NCI-H1417 treated with DMSO at 0.1 percent for 48 hours (cell line): ENCODE results near the gene ZNF469.

Experiments used
- DNase-seq: peaks from one replicate; lab custom pipeline; 2025; lab: John Stamatoyannopoulos, UW

Gene ZNF469

GRCh38 chr16:88392616-88393015, 9.9 kb downstream of the ZNF469 start:
- no peak for DNase-seq

DNA sequence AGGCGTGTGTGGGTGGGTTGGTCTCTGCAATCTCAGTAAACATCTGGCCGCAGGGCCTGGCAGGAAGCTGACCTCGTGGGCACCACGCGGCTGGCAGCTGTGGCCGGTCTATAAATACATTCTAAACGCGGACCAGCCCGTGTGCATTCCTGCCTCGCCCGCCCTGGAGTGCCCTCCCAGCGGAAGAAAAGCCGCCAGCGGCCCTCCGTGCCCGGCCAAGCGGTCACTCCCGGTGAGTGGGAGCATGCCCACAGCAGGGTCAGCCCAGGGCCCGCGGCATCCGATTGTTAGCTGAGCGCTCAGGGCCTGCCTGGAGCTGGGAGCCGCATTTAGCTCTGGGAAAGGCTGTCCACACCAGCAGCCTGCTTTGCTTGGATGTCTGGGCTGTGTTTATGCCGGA, 10.3 kb downstream of the ZNF469 start:
- no peak for DNase-seq

- no peak for DNase-seq
Measured at GRCh38 chr16:88393571-88393970, 10.8 kb downstream of the ZNF469 start.

GRCh38 chr16:88394426-88394825, 11.7 kb downstream of the ZNF469 start:
- no peak for DNase-seq

- DNase-seq = no peak
Measured at GRCh38 chr16:88395669-88396584, 13.2 kb downstream of the ZNF469 start.

DNA sequence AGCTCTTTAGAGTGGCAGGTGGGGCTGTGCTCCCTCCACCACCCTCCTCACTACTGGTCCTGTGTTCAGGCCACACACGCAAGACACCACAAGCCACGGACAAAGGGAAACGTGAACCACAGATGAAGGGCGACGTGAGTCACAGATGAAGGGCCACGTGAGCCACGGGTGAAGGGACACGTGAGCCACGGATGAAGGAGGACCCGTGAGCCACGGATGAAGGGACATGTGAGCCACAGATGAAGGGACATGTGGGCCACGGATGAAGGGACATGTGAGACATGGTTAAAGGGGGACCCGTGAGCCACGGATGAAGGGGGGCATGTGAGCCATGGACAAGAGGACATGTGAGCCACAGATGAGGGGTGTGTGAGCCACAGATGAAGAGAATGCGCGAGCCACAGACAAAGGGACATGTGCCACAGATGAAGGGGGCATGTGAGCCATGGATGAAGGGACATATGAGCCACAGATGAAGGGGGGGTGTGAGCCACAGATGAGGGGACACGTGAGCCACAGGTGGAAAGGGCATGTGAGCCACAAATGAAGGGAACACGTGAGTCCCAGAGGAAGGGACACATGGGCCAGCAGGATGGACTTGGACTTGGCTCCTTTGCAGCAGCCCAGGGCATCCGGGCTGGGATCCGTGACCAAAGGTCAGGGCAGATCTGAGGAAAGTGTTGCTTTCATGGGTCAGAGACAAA, 15.6 kb downstream of the ZNF469 start:
- no peak for DNase-seq

DNA sequence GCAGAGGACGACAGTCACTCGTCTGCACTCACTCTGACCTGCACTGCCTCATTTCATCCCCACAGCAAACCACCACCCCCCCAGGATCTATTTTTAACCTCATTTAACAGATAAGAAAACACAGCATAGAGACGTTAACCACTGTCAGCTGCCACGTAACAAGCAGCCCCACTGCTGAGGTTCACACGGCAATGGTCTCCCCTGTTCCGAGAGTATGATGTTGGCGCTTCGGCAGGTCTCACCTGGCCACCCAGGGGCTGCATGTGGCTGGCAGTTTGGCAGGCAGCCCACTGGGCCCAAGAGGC, 16.1 kb downstream of the ZNF469 start:
- no peak for DNase-seq

DNA sequence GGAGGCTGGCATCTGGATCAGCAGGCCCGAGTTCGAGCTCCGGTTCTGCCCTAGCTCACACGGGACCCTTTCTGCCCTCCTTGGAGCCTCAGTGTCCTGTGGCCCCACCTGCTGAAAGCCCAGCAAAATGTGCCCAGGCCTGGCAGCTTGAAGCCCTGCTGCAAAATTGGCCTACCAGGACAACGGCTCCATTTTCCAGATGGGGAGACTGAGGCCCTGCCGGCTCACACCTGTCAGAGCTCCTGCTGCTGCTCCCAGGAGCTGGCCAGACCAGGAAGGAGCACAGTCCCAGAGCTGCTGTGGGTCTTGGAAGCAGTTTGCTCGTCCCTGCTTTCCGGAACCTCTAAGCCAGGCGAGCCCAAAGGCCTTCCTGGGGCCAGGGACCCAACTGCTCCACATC, 17.4 kb downstream of the ZNF469 start:
- no peak for DNase-seq

- no peak for DNase-seq
Measured at GRCh38 chr16:88401604-88402246, 19.0 kb downstream of the ZNF469 start.

DNA sequence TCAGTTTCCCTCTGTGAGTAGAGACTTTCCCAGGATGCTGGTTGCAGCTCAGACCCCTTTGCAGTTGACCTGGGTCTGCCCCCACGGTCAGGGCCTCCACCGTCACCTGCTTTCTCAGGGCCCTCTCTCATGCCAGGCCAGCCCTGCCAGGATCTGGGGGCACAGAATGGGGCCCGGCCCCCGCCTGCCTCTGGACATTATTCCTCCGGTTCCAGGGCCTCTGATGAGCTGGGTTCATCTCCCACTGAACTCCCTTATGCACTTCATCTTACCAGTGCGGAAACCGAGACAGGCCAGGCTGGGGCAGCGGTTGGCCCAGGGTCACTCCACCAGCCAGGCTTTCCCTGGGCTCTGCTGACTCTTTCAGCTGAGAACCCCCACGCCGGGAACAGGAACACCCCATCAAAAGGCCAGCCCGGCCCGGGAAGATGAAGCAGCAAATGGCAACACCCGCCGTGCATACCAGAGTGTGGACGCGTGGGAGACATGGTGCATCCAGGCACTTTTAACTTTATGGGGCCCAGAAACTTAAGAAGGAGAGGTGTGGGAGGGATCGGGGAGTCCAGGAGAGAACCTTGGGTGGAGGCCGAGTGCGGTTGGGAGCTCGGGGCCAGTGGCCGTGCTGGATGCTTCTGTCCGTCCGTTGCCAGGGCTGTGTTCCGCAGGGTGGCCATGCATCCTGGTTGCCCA, 19.9 kb downstream of the ZNF469 start:
- no peak for DNase-seq

DNA sequence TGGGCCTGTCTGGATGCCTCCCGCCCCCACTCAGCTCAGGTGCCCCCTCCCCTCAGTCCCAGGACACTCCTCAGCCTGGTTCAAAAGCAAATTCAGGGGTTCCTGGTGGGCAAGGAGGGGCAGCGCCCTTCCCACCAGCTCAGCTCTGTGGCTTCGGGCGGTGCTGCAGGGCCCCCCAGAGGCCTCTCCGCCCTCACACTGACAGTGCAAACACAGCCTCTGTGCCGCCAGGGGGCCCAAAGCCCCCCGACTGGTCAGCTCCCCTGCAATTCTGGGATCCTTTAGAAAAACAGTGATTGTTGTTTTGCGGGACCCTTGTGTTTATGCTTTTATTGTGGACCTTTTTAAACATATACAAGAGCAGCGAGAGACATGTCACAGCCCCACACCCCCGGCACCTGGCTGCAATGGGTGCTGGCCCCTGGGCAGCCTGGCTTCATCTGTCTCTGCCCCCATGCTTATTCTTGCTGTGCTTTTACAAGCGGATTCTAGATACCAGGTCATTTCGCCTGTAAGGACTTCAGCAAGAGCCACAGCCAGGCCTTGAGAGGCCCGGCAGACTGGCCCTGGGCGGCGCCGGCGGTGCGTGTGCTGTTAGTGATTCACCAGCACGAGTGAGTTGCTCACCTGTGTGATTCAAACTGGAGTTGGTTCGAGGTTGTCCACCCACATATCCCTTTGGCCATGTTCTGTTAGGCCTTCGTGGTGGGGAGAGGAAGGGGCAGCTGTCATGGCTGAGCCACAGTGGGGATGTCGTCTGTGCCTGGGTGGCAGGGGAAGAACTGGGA, 21.2 kb downstream of the ZNF469 start:
- no peak for DNase-seq

GRCh38 chr16:88404769-88405168, 22.0 kb downstream of the ZNF469 start:
- no peak for DNase-seq

- no peak for DNase-seq
Measured at GRCh38 chr16:88405216-88406060, 22.7 kb downstream of the ZNF469 start.

- DNase-seq = no peak
Measured at GRCh38 chr16:88406096-88407041, 23.6 kb downstream of the ZNF469 start.

GRCh38 chr16:88407042-88407420, 24.3 kb downstream of the ZNF469 start:
- DNase-seq = no peak

GRCh38 chr16:88407807-88408206, 25.0 kb downstream of the ZNF469 start:
- DNase-seq = no peak

GRCh38 chr16:88408561-88409142, 25.9 kb downstream of the ZNF469 start:
- no peak for DNase-seq

DNA sequence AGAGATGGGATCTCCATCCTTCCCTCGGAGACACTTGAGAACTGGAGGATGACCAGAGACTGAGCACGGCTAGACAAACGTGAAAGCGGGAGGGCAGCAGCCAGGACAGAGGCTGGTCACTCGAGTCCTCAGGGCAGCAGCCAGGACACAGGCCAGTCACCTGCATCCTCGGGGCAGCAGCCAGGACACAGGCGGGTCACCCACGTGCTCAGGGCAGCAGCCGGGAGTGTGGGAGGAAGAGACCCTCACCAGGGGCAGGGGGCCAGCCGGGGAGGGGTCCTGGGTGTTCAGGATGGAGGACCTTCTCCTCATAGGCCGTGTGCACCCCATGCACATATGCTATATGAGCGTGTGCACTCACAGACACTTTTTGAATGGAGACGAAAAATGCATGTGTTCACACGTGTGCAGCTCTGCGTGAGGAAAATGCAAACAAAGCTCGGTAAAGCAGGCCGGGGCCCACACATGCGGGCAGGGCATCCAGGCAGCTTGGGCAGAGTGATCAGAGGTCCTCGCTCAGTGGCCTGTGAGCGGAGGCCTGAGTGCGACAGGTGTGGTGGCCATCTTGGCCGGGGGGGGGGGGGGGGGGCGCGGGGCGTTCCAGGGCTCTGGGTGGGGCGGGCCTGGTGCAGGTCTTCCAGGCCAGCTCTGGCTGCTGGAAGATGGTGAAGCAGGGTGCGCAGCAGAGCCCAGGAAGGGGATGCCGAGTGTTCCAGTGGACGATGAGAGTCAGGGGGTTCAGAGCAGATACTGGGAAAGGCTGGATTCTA, 26.7 kb downstream of the ZNF469 start:
- no peak for DNase-seq
